OCI-LY7 (cell line): Measurements from ENCODE around the gene USP4. TPM values are rescaled to one million over a fixed set of nuclear protein-coding genes. Genes with fewer than 3 reads are reported as not detected.
"Not testable (repeated sequence)": the region's sequence is repeated elsewhere in the genome, so short reads cannot be mapped to it uniquely, and the experiment has no call there.

ENCODE experiments used
- BruUV-seq: library from RNA; stranded (reverse); fragments of 400-500 nt; replicated peaks from 2 replicates; lab custom pipeline; 2021; lab: Mats Ljungman, UMichigan
- CTCF ChIA-PET: fragments of 300-600 bp; sonication (Branson Sonifier 250); formaldehyde crosslinking; loops from one replicate; lab custom pipeline; 2022; ENCODE audit warnings: antibody characterized with exemption; ENCODE audit not compliant: unreplicated experiment; lab: Charles Lee
- POLR2A ChIA-PET: fragments of 300-600 bp; sonication (Branson Sonifier 250); formaldehyde crosslinking; loops from one replicate; lab custom pipeline; 2022; ENCODE audit warnings: antibody characterized with exemption; lab: Charles Lee
- DNase-seq: peaks from one replicate; pipeline ENCODE4 v3.0.0-alpha.2; 2015; ENCODE audit warnings: low spot score
- H2AFZ ChIP-seq: fragments of 200-600 bp; sonication (generic), shearing (Covaris generic); 2 replicates; pipeline ENCODE4 v1.6.1; 2014; ENCODE audit warnings: mild to moderate bottlenecking, antibody characterized with exemption, low read length, moderate library complexity
- H3K27ac ChIP-seq: fragments of 200-600 bp; sonication (generic); 2 replicates; pipeline ENCODE4 v1.5.1; 2014; ENCODE audit warnings: mixed run types, low read depth, mild to moderate bottlenecking, moderate library complexity, low read length, inconsistent platforms; ENCODE audit not compliant: poor library complexity, severe bottlenecking
- H3K36me3 ChIP-seq: fragments of 200-600 bp; sonication (generic); 2 replicates; pipeline ENCODE4 v1.6.1; 2014; ENCODE audit warnings: mild to moderate bottlenecking, antibody characterized with exemption, low read length, moderate library complexity, mixed read lengths; ENCODE audit not compliant: insufficient read depth
- H3K4me1 ChIP-seq: fragments of 200-600 bp; sonication (generic); 2 replicates; pipeline ENCODE4 v1.5.1; 2014; ENCODE audit warnings: mild to moderate bottlenecking, low read length; ENCODE audit not compliant: insufficient read depth, poor library complexity, severe bottlenecking
- H3K4me2 ChIP-seq: fragments of 200-600 bp; sonication (generic); 2 replicates; pipeline ENCODE4 v1.6.1; 2014; ENCODE audit warnings: mild to moderate bottlenecking, low read length
- H3K4me3 ChIP-seq: fragments of 200-600 bp; sonication (generic); 2 replicates; pipeline ENCODE4 v1.5.1; 2014; ENCODE audit warnings: mild to moderate bottlenecking, low read depth, low read length; ENCODE audit not compliant: poor library complexity, severe bottlenecking
- H3K79me2 ChIP-seq: fragments of 200-600 bp; sonication (generic); 2 replicates; pipeline ENCODE4 v1.6.1; 2016; ENCODE audit warnings: low read depth, mild to moderate bottlenecking, low read length, moderate library complexity, mixed read lengths; ENCODE audit not compliant: insufficient read depth
- H3K9me2 ChIP-seq: fragments of 200-600 bp; sonication (generic); 2 replicates; pipeline ENCODE4 v1.6.1; 2016; ENCODE audit warnings: mild to moderate bottlenecking, low read length, mixed read lengths; ENCODE audit not compliant: insufficient read depth
- H3K9me3 ChIP-seq: fragments of 200-600 bp; sonication (generic); 2 replicates; pipeline ENCODE4 v1.6.1; 2014; ENCODE audit warnings: mild to moderate bottlenecking, mixed run types, low read length, mixed read lengths
- H4K20me1 ChIP-seq: fragments of 200-600 bp; sonication (generic); 2 replicates; pipeline ENCODE4 v1.6.1; 2014; ENCODE audit warnings: mild to moderate bottlenecking, antibody characterized with exemption, low read length, moderate library complexity, mixed read lengths; ENCODE audit not compliant: insufficient read depth
- CTCF ChIP-seq: fragments of 200-600 bp; sonication (generic); conservative IDR thresholded peaks from 2 replicates; pipeline ENCODE4 v1.5.1; 2014; ENCODE audit warnings: mild to moderate bottlenecking, antibody characterized with exemption, low read length, moderate library complexity, mixed read lengths
- EZH2phosphoT487 ChIP-seq: fragments of 200-600 bp; sonication (generic); IDR thresholded peaks from 2 replicates; pipeline ENCODE4 v1.6.1; 2018; ENCODE audit warnings: low read depth, borderline replicate concordance, mild to moderate bottlenecking, mixed run types, antibody characterized with exemption, low read length, moderate library complexity, mixed read lengths
- intact Hi-C: fragments of 100-400 bp; cut with micrococcal nuclease; formaldehyde crosslinking; loops from one replicate; pipeline ENCODE4 v1.10.0; 2022; ENCODE audit not compliant: unreplicated experiment
- total RNA-seq, 2 experiments: library from RNA; depleted of rRNA in 1 of 2; stranded (reverse); fragments of >200 nt in 1 of 2; shearing (Covaris generic) in 1 of 2; gene quantifications; 2 replicates each; pipeline ENCODE4 v1.2.3, GENCODE V29; 2014 to 2022

USP4 gene
- total RNA-seq, 2 experiments from 2014 or later: 28.6 to 74.6 TPM

- Histone ChIP-seq H3K36me3 (peaks cover 91% of the 10 kb centered on the region), H2AFZ (no peak overlapping the region), H3K4me3 (no peak overlapping the region), H3K9me2 (no peaks in the 10 kb centered on the region), H3K79me2 (no peaks in the 10 kb centered on the region), H3K9me3 (no peaks in the 10 kb centered on the region), H3K27ac (no peak overlapping the region), H3K4me1 (no peaks in the 10 kb centered on the region), H4K20me1 (no peaks in the 10 kb centered on the region), H3K4me2 (no peak overlapping the region)
- TF ChIP-seq EZH2phosphoT487: no peak
- TF ChIP-seq CTCF: no peak
- no TSS peak for BruUV-seq
- intact Hi-C loops: no loop called here
- no peak for DNase-seq
- CTCF ChIA-PET: no interaction called here
- POLR2A ChIA-PET: interaction anchor here (0.6 kb wide), 1 partner anchor 100 kb away, joined by 3 read pairs; the partner anchor contains the start of gene NICN1
Measured at GRCh38 chr3:49329186-49329585, 10.7 kb downstream of the USP4 start.

- BruUV-seq, H3K79me2 ChIP-seq, DNase-seq, H2AFZ ChIP-seq, intact Hi-C loops, CTCF ChIA-PET, H3K9me3 ChIP-seq, H3K4me2 ChIP-seq, H3K9me2 ChIP-seq, H3K4me1 ChIP-seq, H4K20me1 ChIP-seq, H3K27ac ChIP-seq, H3K4me3 ChIP-seq: not testable (repeated sequence)
- H3K36me3 ChIP-seq: peaks cover 91% of the 10 kb centered on the region
- POLR2A ChIA-PET: interaction anchor here (0.7 kb wide), 1 partner anchor 443 kb away, joined by 5 read pairs; no protein-coding TSS in a partner anchor
Measured at GRCh38 chr3:49328350-49328749, 11.5 kb downstream of the USP4 start.

GRCh38 chr3:49327485-49327884 lies 12.4 kb downstream of the USP4 start:
- no peaks in the 10 kb centered on the region for H3K9me3 ChIP-seq
- H3K4me3 ChIP-seq: no peak overlapping the region
- H2AFZ ChIP-seq: no peak overlapping the region
- no peak overlapping the region for H3K27ac ChIP-seq
- no peaks in the 10 kb centered on the region for H3K79me2 ChIP-seq
- H3K4me2 ChIP-seq: no peak overlapping the region
- no peaks in the 10 kb centered on the region for H4K20me1 ChIP-seq
- H3K9me2 ChIP-seq: no peaks in the 10 kb centered on the region
- intact Hi-C loops: no loop called here
- ChIA-PET POLR2A (no interaction called here), CTCF (no interaction called here)
- TF ChIP-seq CTCF (peak; percentile 40), EZH2phosphoT487 (no peak)
- no TSS peak for BruUV-seq
- DNase-seq: no peak
- no peaks in the 10 kb centered on the region for H3K4me1 ChIP-seq
- peaks cover 89% of the 10 kb centered on the region for H3K36me3 ChIP-seq
